ENCODE results near the gene STK11.

Gene STK11

DNA sequence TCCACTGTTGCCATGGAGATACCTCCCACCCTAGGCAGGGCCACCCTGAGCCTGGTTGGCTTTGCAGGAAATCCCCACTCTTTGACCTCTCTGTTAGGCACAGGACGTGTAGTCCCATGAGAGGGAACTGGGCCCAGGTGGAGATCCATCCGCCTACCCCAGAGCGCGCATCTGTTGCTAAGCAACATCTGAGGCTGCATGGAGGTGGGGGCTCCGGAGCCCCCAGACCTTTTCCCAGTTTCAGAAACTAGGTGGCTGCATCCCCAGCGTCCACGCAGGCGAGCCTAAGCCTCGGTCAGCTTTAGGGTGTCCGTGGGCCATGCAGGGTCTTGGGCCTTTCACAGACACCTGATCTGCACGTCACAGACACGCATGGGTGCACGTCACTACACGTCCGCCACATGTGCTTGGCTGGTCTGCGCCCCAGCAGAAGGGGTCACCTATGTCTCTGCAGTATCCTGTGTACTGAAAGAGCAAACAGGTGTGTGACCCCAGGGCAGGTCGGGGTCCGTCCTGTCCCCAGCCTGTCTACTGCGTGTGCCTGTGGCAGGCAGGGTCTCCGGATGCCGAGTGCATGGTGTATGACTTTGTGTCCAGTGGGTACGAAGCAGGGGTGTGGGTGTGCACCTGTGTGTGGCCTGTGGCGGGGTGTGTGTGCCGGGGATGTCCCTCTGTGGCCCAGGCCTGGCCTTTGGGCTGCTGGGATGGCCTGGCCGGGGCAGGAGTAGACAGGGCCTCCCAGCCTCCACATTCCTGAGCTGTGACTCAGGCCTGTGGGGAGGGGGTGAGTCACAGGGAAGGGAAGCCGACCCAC, 59.4 kb downstream of the STK11 start:
- no peak for DNase-seq

DNA sequence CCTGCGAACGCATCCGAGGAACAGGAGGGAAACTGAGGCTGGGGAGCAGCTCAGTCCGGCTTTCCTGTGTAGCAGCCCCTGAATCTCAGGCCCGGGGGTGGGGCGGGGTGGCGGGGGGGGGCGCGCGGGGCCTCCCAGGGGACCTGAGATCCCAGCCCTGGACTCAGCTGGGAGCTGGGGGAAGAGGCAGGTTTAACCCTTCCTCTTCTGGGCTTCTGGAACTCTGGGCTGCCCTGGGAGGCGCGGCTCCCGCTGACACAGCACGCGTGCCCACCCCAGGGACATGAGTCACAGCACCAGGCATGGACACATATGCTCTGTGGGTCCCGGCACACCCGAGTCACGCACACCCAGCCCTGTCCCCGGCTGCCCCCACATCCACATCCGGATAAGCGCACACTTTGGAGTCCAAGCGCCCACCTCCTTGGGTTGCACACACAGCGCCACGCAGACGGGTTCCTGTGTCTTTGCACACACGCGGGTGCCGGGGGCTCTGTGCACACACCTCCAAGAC, 60.1 kb downstream of the STK11 start:
- no peak for DNase-seq

DNA sequence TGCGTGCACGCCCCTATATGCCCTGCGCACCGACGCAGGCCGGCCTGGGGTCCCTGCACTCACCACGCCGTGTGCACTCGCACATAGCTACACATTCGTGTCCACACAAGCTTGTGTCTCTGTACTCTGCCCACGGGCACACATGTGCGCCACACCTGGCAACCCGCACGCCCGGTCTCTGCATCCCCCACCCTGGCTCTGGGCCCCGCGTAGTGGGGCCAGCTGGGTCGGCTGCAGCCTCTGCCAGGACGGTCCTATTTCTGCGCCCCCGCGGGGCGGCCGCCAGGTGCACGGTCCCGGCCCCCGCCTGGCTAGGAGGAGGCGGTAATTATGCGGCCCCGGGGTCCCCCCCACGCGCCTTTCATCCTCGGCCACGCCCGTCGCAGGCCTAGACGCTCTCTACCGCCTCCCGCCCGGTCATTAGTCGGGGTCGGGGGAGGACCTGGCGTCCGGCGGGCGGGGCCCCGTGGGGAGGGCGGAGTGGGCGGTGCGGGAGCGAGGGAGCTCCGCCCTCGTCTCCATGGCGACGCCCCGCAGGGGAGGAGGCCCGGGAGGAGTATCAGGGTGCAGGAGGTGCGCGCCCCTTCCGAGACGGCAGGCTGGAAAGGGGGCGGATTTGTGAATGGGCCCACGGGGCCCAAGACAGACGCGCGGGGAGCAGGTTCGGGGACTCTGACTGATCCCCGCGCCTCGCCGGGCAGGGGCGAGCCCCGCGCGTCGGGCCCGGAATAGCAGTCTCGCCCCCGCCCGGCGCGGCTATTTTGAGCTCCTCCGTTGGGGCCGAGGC, 60.7 kb downstream of the STK11 start:
- DNase-seq, result peak; percentile 57

- no peak for DNase-seq
Observed at GRCh38 chr19:1266916-1267476, 61.4 kb downstream of the STK11 start.

- DNase-seq, result no peak
Observed at GRCh38 chr19:1267477-1268225, 62.1 kb downstream of the STK11 start.

GRCh38 chr19:1268226-1269064, 62.9 kb downstream of the STK11 start:
- no peak for DNase-seq

- peak; percentile 98 for DNase-seq
Observed at GRCh38 chr19:1269065-1269477, 63.5 kb downstream of the STK11 start, which contains the start of gene CIRBP. TSS of gene CIRBP (plus strand) at chr19:1269332. CDS start at chr19:1270934, 1,602 bp downstream.

DNA sequence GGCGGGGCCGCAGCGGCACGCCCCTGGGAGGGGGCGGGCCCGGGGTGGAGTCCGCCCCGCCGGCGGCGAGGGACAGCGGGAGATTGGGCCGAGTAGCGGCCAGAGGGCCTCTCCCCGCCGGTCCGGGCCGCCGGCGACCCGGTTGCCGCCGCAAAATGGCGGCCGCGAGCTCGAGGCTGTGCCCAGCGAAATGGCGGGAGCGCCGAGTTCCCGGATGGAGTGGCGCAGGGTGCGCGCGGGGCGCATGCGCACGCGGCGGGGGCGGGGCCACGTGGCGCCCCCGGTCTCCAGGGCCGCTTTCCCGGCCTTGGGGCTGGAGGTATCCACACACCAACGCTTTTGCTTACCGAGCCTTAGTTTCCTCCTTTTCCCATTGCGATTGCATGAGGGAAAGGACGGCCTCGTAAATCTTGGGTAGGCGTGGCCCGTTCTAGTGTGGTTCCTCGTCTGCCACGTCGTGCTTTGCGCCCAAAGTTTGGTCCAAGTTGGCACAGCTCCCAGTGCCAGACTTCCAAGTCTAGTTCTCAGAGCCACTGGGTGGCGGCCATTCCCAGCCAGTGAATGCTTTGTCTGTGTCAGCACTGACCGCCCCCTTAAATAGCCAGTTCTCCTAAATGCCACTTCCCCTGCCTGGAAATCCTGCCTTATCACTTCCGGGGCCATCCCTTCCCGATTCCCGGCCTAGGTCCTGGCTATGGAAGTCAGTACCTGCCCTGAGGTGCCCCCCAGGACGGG, 64.1 kb downstream of the STK11 start:
- DNase-seq, result peak; percentile 81

- no peak for DNase-seq
Observed at GRCh38 chr19:1270213-1270853, 64.8 kb downstream of the STK11 start.

DNA sequence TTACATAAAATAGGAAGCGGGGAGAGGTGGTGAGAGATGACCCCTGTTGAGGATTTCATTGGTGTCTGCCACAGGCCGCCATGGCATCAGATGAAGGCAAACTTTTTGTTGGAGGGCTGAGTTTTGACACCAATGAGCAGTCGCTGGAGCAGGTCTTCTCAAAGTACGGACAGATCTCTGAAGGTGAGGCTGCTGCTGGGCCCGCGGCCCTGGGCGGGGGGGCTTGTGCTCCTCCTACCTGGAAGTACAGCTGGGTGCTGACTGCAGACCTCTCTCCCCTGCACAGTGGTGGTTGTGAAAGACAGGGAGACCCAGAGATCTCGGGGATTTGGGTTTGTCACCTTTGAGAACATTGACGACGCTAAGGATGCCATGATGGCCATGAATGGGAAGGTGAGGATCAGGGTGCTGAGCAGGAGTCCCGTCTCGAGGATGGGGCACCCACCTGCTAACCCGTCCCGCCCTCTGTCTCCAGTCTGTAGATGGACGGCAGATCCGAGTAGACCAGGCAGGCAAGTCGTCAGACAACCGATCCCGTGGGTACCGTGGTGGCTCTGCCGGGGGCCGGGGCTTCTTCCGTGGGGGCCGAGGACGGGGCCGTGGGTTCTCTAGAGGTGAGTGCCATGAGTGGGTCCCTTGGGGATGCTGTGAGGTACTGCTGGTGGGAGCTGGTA, 65.4 kb downstream of the STK11 start:
- no peak for DNase-seq

- DNase-seq, result no peak
Observed at GRCh38 chr19:1271528-1272422, 66.2 kb downstream of the STK11 start.

- no peak for DNase-seq
Observed at GRCh38 chr19:1272423-1273262, 67.1 kb downstream of the STK11 start.

GRCh38 chr19:1273263-1274041, 67.9 kb downstream of the STK11 start:
- no peak for DNase-seq

GRCh38 chr19:1274081-1274851, 68.7 kb downstream of the STK11 start:
- DNase-seq, result no peak

DNA sequence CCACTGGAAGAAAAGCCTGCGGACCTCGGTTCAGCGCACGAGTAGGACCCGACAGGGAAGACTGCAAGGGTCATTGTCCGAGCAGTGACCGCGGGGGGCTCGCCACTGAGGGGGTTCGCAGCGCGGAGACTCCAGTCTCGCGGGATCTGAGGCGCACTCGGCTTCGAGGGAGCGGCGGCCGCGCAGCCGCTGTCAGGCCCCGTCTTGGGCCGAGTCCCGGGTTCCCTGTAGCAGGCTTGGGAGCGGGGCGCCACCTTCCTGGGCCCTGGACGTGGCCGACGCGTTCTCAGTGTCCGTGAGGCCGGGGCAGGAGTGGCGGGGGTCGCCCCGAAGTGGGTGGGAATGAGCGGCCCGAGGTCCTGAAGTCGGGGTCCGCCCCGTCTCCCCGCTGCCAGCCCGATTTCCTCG, 69.3 kb downstream of the STK11 start:
- no peak for DNase-seq
